Lower leg skin (tissue), 4 donors: ENCODE results near the gene RFX2. TPM values are rescaled to one million over a fixed set of nuclear protein-coding genes. Genes with fewer than 3 reads are reported as not detected.

Experiments
- DNase-seq, 2 donors: peaks; one replicate each; pipeline ENCODE4 v3.0.0-alpha.2; 2019; ENCODE audit warnings: low spot score in 2 of 2
- H3K4me3 ChIP-seq: fragments of 200-600 bp; sonication (generic); 2 replicates; pipeline ENCODE4 v1.5.1; 2017; ENCODE audit warnings: mild to moderate bottlenecking, low read depth; ENCODE audit not compliant: poor library complexity, severe bottlenecking
- CTCF ChIP-seq, 3 donors: fragments of 450-650 bp; IDR thresholded peaks; one replicate each; pipeline ENCODE4 v1.5.1; 2016; ENCODE audit warnings: antibody characterized with exemption in 3 of 3, mild to moderate bottlenecking in 3 of 3, moderate library complexity in 2 of 3
- POLR2A ChIP-seq, 2 donors: fragments of 450-650 bp; IDR thresholded peaks; one replicate each; pipeline ENCODE4 v1.6.1; 2016 to 2017; ENCODE audit warnings: antibody characterized with exemption in 2 of 2, mild to moderate bottlenecking in 1 of 2, moderate library complexity in 1 of 2
- WGBS, 2 donors: methylation state at CpG; one replicate each; pipeline ENCODE4 v1.1.5; 2018; 5-methylcytosine and 5-hydroxymethylcytosine counted together
- intact Hi-C: fragments of 100-400 bp; cut with DNase I; formaldehyde crosslinking; loops from one replicate; pipeline ENCODE4 v1.15.0; 2023; ENCODE audit warnings: low total_unique reads
- total RNA-seq, 4 donors: library from RNA; depleted of rRNA; stranded (reverse); fragments of >200 nt; gene quantifications; one replicate each; pipeline ENCODE4 v1.1.0, GENCODE V29; 2016

Gene RFX2
- total RNA-seq, 4 donors from 2014 or later: 19.6 to 28.7 (median 25.8) TPM

- intact Hi-C loops: no loop called here
- 54 to 81% methylated on average over 3 of the region's 3 CpGs for WGBS, 2 donors
- no peak for TF ChIP-seq POLR2A (IDR thresholded peaks at IDR 0.05)
- TF ChIP-seq CTCF (IDR thresholded peaks at IDR 0.05): no peak
- no peak for DNase-seq
- no peak overlapping the region for H3K4me3 ChIP-seq
These were observed 8.3 kb downstream of the RFX2 start for GRCh38 chr19:6101991-6102390.

- no peak overlapping the region for H3K4me3 ChIP-seq
- intact Hi-C loops: no loop called here
- no peak for DNase-seq
- TF ChIP-seq POLR2A (IDR thresholded peaks at IDR 0.05): no peak
- TF ChIP-seq CTCF (IDR thresholded peaks at IDR 0.05): no peak
- 68 to 69% methylated on average over 3 of the region's 3 CpGs for WGBS, 2 donors
These were observed 8.9 kb downstream of the RFX2 start for GRCh38 chr19:6101291-6101825.

GRCh38 chr19:6100284-6100915, 9.9 kb downstream of the RFX2 start:
- no peak overlapping the region for H3K4me3 ChIP-seq
- intact Hi-C loops: no loop called here
- WGBS, 2 donors: 69 to 70% methylated on average over 16 of the region's 16 CpGs
- no peak for DNase-seq
- no peak for TF ChIP-seq CTCF (IDR thresholded peaks at IDR 0.05)
- no peak for TF ChIP-seq POLR2A (IDR thresholded peaks at IDR 0.05)

GRCh38 chr19:6099599-6099998, 10.7 kb downstream of the RFX2 start:
- H3K4me3 ChIP-seq: no peak overlapping the region
- no peak for TF ChIP-seq POLR2A (IDR thresholded peaks at IDR 0.05)
- TF ChIP-seq CTCF (IDR thresholded peaks at IDR 0.05): no peak
- 42 to 68% methylated on average over 2 of the region's 2 CpGs for WGBS, 2 donors

GRCh38 chr19:6099033-6099432, 11.3 kb downstream of the RFX2 start:
- TF ChIP-seq CTCF (IDR thresholded peaks at IDR 0.05) (no peak), POLR2A (IDR thresholded peaks at IDR 0.05) (no peak)
- H3K4me3 ChIP-seq: no peak overlapping the region
- 38 to 43% methylated on average over 4 of the region's 4 CpGs for WGBS, 2 donors
- DNase-seq: no peak
- intact Hi-C loops: no loop called here

More at GRCh38 chr19:6099599-6099998, 10.7 kb downstream of the RFX2 start:
- DNase-seq: no peak
- intact Hi-C loops: no loop called here

- TF ChIP-seq CTCF (IDR thresholded peaks at IDR 0.05): no peak
- no peak for TF ChIP-seq POLR2A (IDR thresholded peaks at IDR 0.05)
- 24 to 26% methylated on average over 5 of the region's 5 CpGs for WGBS, 2 donors
- intact Hi-C loops: no loop called here
- no peak overlapping the region for H3K4me3 ChIP-seq
- no peak for DNase-seq
These were observed 11.7 kb downstream of the RFX2 start for GRCh38 chr19:6098574-6098973.
